OCI-LY3 (cell line): ENCODE results near the gene FMNL1.

Experiments used
- CTCF ChIP-seq: fragments of 200-600, 300-600 bp; sonication (generic); IDR thresholded peaks from 2 replicates; pipeline ENCODE4 v1.5.1; 2014; ENCODE audit warnings: antibody characterized with exemption, low read length, low read depth
- EZH2phosphoT487 ChIP-seq: fragments of 200-600 bp; shearing (Covaris generic); IDR thresholded peaks from 2 replicates; pipeline ENCODE4 v1.6.1; 2018; ENCODE audit warnings: antibody characterized with exemption, mixed run types, low read depth

GRCh38 chr17:45284176-45285140, 62.8 kb downstream of the FMNL1 start:
- TF ChIP-seq CTCF (peak; percentile 37; the same call in 1 of the 2 replicates), EZH2phosphoT487 (no peak)
